GM21737 (cell line): Measurements from ENCODE around the gene FGD2.
A peak's percentile ranks its signal among the peaks of the same experiment; 100 is the strongest.

Experiments used
- ATAC-seq: cut with Tn5 transposase; IDR thresholded peaks from one replicate; pipeline ENCODE4 v1.9.1; 2021; ENCODE audit warnings: mild to moderate bottlenecking, moderate library complexity; ENCODE audit not compliant: unreplicated experiment

The FGD2 gene, protein sequence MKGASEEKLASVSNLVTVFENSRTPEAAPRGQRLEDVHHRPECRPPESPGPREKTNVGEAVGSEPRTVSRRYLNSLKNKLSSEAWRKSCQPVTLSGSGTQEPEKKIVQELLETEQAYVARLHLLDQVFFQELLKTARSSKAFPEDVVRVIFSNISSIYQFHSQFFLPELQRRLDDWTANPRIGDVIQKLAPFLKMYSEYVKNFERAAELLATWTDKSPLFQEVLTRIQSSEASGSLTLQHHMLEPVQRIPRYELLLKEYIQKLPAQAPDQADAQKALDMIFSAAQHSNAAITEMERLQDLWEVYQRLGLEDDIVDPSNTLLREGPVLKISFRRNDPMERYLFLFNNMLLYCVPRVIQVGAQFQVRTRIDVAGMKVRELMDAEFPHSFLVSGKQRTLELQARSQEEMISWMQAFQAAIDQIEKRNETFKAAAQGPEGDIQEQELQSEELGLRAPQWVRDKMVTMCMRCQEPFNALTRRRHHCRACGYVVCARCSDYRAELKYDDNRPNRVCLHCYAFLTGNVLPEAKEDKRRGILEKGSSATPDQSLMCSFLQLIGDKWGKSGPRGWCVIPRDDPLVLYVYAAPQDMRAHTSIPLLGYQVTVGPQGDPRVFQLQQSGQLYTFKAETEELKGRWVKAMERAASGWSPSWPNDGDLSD

DNA sequence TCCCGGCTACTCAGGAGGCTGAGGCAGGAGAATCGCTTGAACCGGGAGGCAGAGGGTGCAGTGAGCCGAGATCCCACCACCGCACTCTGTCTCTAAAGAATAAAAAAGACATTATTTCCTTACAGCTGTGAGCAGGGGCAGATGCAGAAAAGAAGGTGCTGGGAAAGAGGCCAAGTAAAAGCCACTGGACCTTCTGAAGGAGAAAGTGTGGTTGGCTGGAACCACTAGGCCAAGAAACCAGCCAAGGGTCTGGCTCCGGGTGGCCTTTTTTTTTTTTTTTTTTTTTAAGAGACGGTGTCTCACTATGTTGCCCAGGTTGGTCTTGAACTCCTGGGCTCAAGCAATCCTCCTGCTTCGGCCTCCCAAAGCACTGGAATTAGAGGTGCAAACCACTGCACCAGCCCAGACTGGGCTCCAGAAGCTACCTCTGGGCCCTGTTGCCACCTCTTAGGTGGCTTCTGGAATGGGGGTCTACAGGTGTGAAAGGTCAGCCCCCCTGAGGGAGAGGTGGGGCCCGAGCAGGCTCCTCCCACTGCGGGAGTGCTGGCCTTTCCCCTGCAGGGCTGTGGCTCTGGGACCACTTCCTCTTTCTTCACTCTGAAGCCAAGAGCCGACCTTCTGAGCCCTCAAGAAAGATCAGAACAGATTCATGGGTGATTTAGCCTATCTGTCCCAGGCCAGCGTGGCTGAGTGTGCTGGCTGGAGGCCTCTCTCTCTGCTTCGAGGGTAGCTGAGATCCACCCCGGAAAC, at the start of gene FGD2:
Gene FGD2, plus strand, starts transcription at position 595 of the 750 bp plus-strand sequence. CDS start 163 bp downstream, outside the sequence.
- ATAC-seq: peak; percentile 67

DNA sequence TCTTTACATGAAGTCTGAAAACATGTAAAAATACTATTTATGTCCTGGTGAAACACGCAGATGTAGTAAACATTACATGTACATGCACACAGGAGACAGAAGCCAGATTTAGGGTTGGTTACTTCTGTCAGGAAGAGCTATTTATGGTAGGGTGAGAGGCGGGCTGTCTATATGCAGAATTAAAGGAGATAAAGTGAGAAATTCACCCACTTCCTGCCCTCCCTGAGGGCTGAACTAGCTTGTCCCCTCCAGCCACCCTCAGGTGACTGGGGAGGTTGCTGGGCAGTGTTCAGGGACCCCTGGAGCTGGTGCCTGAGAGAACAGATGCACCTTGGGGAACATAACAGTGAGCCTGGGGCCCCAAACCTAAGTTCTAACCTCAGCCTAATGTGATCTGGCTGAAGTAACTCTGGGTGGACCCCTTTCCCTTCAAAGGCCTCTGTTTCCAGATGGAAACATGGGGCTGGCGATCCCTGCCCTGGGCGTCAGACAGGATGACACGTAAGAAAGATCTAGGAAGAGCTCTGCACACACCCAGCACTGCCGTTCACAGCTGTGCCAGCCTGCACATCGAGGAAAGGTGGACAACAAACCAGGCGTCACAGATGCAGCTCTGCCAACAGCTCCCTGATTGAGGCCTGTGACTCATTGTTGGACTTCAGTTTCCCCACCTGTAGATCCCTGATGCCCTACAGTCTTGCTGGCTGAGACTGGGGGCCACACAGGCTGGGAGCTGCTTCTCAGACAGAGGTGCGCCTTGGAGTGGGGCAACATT, 49.6 kb upstream of the FGD2 start:
- no peak for ATAC-seq

DNA sequence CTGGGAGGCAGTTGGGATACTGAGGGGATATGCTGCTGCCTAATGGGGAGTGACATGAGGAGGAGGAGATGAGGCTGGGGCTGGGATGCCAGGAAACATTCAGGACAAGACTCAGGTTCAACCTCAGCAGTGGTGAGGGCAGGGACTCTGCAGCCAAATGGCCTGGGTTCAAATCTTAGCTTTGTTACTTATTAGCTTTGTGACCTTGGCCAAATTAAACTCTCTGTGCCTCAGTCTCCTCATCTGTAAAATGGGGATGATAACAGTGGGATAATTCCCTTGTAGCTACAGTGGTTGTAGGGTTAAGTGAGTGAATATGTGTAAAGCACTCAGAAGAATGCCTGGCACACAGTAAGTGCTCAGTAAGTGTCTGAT, 49.0 kb upstream of the FGD2 start:
- ATAC-seq: no peak

DNA sequence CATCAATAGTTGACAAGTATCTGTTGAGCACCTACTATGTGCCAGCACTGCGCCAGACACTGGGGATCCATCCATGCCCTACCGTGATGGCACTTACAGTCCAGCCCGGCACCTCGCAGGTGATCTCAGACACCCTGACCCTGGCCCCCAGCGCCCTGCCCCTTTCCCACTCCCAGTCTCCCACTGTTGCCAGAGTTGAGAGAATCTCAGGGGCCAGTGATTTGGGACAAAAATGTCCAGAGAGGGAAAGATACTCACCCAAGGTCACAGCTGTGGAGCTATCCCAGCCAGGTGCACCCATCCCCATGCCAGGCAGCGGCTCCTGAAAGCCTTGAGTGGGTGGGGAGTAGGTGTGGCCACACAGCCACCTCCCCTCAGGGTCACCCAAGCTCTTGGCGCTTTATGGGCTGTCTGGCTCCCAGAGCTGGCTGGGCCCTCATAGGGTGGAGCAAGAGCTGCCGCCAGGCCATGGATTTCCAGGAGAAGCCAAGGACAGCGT, 47.6 kb upstream of the FGD2 start:
- no peak for ATAC-seq

DNA sequence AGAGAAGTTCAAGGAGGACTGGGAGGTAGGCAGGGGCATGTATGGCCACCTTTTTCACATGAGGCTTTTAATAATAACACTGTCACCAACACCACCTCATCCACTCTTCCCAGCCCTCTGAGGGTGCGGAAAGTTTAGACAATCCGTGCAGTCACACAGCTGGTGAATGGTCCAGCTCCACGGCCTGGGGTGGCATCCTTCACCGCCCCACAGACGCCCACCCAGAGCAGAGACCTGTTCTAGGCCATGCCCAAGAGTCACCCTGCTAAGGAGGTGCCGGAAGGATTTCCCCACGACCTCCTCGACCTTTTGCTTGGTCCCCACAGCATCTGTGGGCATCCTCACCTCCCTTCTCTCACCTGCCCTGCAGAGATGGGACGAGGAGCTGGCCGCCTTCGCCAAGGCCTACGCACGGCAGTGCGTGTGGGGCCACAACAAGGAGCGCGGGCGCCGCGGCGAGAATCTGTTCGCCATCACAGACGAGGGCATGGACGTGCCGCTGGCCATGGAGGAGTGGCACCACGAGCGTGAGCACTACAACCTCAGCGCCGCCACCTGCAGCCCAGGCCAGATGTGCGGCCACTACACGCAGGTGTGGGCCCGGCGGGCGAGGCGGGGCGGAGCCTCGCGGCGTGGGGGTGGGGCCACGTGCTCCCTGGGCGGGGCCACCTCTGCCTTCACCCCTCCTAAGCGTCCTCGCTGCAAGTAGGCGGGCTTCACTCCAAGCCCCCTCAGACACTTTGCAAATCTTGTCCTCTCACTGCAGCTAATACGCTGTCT, 46.5 kb upstream of the FGD2 start:
- ATAC-seq: no peak

DNA sequence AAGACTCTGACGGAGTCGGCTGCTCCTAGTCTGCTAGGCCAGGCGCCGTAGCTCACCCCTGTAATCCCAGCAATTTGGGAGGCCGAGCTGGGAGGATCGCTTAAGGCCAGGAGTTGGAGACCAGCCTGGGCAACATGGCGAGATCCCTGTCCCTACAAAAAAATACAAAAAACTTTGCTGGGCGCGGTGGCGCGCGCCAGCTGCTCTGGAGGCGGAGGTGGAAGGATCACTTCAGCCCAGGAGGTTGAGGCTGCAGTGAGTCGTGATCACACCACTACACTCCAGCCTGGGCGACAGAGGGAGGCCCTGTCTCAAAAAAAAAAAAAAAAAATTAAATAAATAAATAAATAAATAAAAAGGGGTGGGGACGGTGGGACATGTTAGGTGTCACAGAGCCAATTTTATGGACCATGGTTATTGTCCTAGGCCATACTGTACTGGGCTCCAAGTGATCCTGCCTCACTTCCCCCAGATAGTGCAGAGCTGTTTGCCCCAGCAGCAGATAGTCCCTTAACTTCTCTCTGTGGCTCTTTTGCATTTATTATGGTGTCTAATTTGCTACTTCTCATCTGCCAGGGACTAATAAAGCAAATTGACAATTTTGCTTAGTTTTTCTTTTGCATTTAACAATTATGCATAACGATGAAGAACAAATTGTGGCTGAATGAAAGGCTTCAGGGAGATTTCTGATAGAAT, 45.8 kb upstream of the FGD2 start:
- no peak for ATAC-seq

DNA sequence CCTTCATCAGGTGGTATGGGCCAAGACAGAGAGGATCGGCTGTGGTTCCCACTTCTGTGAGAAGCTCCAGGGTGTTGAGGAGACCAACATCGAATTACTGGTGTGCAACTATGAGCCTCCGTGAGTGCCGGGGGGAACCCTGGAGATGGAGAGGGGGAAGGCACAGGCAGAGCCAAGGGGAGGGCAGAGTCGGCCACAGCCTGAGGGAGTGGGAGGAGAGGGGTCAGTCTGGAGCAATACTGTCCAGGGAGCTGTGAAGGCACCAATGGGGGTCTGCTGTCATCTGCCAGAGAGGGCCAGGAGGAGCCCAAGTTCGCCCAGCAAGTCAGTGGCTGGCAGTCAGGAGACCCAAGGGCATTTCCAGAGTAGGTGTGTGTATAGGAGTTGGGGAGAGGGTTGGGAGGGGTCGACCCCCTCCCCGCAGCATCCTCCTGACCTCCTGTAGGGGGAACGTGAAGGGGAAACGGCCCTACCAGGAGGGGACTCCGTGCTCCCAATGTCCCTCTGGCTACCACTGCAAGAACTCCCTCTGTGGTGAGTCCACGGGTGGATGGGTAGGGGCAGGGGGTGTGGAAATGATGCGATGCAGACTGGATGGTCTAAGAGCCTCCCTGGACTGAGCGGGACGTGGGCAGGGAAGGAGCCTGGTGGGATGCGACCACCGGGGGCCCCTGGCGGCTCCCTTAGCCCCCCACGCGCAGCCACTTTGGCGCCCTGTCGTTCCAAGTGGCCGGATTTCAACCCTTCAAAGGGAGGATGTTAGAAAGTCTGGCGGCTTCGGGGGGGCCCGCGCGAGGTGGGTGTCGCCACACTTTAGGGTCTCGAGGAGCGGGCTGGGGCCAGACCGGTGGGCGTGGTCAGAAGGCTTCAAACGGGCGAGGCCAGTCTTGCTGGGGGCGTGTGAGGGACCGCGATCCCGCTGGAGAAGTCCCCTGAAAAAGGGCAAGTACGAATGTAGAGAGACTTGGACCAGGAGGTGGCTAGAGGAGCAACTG, 43.7 kb upstream of the FGD2 start:
- no peak for ATAC-seq

DNA sequence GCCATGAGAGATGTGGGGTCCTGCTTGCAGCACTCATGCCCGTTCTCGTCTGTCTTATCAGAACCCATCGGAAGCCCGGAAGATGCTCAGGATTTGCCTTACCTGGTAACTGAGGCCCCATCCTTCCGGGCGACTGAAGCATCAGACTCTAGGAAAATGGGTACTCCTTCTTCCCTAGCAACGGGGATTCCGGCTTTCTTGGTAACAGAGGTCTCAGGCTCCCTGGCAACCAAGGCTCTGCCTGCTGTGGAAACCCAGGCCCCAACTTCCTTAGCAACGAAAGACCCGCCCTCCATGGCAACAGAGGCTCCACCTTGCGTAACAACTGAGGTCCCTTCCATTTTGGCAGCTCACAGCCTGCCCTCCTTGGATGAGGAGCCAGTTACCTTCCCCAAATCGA, 42.6 kb upstream of the FGD2 start:
- no peak for ATAC-seq

DNA sequence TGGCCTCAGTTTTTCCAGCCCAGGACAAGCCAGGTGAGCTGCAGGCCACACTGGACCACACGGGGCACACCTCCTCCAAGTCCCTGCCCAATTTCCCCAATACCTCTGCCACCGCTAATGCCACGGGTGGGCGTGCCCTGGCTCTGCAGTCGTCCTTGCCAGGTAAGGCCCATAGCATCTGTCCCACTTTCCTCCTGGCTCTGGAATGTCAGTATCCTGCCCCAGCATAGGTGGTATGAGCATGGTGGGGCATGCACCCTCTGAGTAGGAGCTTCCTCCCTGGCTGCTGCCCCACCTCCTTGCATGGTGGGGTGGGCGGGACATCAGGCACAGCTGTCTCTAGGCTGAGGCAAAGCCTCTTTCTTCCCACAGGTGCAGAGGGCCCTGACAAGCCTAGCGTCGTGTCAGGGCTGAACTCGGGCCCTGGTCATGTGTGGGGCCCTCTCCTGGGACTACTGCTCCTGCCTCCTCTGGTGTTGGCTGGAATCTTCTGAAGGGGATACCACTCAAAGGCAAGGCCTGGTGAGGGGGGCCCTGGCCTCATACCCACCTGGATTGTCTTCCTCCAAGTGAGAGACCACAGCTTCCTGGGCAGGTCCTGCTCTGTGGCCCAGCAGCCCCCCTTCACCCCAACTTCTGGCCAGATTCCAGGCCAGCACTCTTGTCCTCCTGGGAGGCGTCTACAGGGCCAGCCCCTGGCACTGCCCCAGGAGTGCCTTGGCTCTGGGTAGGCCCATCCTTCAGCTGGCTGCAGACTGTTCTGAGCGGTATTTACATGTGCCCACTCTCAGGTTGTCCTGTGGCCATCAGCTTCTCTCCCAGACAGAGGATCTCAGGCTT, 41.8 kb upstream of the FGD2 start:
- ATAC-seq: no peak

DNA sequence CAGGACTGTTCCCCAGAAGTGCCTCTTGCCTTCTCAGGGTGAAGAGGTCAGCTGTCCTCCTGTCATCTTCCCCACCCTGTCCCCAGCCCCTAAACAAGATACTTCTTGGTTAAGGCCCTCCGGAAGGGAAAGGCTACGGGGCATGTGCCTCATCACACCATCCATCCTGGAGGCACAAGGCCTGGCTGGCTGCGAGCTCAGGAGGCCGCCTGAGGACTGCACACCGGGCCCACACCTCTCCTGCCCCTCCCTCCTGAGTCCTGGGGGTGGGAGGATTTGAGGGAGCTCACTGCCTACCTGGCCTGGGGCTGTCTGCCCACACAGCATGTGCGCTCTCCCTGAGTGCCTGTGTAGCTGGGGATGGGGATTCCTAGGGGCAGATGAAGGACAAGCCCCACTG, 41.1 kb upstream of the FGD2 start:
- ATAC-seq: no peak

DNA sequence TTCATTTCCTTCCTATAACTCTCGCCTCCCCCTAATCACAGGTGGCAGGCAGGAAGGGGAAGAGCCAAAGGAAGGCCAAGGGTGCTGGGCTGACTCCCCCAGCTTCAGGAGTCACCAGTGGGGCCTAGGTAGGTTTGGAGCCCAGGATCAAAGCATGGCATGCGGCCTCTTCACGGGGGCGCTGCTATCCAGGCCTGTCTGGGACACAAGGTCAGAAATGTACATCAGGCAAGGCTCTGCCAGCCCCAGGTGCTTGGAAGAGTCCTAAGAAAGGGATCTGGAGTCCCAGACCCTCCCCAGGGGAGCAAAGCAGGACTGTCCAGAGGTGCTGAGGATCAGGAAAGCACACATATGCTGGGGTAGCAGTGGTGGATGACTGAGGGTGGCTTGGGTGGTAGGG, 40.5 kb upstream of the FGD2 start:
- ATAC-seq: no peak

DNA sequence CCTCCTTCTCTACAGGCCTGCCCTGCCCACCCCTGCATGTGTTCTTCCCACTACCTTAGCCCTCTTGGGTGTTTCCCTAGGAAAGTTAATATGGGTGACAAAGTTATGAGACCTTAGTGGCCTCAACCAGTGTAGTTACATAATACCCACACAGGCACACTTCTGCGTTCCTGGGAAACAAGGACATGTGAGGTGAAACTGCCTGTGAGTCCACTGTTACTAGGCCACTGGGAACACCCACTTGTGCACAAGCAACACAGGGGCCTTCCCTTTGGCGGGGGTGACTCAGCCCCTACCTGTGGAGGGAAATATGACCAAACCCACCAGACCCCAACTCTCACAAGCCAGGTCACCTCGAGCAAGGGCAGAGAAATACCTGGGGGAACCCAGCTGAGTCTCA, 38.2 kb upstream of the FGD2 start:
- ATAC-seq: no peak

DNA sequence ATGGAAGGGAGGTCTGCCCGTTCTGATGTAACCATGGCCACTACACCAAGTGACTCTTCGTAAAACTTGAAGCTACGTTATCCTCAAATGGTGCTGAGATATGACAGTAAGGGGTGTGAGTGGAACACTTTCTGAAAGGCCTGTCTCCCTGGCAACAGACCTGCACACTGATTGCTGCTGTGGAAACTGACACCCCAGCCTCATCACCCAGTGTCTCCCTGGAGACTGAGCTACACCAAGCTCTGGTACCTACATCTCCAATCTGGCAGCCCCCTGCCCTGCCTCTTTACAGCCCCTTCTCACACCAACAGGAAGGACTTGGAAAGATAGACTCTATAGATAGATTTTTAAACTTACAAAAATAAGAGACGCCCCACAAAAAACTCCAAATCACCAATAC, 37.7 kb upstream of the FGD2 start:
- no peak for ATAC-seq

DNA sequence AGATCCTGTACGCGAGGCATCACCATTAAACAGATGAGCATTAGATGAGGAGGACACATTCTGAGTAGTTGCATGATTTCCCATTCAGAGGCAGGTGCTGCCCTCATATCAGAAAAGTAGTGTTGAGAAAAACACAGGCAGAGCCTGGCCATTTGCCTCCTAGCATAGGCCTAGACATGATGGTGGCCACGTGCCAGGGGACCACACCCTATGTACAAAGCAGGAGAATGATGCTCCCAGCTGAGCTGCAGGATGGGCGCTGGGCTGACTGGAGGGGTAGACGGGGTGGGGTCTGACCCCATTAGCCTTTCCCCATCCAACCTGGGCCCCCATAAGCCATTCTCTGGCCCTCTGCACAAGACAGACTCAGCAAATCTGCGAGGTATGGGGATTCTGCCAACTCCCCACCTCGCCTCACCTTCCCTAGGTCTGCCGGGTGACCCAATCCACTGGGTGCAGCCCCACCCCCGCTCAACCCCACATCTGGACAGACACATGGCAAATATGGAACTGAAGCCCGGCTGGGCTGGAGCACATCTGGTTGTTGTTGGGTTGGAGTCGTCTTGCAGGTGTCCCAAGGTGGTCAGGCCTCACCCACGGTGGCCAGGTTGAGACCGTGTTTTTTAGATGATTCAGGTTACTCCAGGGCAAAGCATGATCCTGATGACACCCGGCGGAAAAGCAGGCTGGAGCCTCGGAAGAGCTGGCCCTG, 37.0 kb upstream of the FGD2 start:
- ATAC-seq: no peak

DNA sequence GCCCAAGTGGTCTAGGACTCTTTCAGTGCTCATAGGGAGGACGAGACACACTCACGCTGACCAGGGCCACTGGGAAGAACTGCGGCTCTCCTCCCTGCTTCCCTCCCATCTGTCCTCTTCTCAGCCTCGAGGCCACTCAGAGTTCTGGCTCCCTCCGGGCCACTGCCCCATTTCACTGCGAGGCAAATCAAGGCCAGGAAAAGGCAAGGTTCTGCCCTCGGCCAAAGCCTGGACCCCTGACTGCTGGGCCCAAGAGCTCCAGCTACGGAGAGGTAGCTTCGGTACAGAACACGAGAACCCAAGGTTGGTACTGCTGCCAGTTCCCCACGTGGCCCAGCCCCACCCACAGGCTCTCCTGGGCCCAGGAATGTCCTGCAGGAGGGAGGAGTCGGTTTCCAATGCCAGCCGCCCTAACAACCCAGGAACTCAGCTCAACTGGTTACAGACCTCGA, 36.2 kb upstream of the FGD2 start:
- no peak for ATAC-seq

DNA sequence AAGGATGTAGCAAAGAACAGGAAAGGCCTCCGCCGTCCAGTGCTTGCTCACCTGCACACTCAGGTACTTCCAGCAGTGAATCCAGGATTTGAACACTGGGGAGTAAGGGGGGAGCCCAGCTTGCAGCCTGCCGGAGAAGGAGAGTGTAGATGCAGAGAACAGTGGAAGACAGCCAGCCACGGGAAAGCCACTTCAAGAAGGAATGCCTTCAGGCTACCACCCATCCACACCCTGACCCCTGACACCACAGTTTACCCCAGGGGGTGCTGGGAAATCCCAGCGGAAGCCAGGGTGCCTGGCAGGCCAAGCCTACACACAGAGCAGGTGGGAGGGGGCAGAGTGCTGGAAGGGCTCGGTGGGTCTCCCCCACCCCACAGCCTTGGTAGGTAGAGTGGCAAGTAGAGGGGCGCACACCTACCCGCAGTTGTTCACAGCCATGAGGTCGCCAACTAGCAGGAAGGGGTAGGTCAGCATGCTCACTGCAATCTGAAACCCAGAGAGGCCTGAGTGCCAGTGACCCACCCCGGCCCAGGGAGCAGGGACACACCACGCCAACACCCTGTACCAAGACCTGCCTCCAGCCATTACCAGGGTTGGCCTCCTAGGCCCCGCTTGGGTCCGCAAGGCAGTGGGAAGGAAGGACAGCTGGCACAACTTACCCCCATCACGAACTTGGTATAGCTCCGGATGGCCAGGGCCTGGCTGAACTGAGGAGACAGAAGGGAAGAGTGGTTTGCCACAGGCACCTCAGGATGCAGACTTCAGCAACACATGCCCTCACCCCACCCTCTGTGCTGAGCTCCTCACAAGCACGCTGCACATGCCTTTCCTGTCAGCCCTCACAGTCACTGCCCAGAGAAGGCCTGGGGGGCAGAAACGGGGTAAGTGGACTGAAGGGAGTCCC, 35.2 kb upstream of the FGD2 start:
- ATAC-seq: no peak
